Measurements from ENCODE around the gene LGALS3.

DNA sequence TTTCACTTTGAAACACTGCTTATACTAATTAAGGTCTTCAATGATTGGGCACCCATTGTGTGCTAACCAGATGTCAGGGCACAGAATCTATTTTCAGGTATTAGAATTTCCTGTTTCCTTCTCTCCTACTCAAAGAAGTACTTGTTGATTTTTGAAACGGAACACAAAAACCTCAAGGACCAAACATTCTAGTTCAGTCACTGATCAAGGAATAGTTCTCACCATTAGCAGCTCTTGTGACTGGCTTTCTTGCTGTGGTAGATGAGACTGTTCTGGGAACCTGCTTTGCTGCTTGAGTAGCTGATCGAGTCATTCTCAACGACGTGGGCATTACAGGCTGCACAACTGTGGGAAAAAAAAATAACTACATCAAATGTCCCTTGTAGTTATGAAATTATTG, 51.4 kb downstream of the LGALS3 start:
- no peak for TF ChIP-seq CTCF (IDR thresholded peaks at IDR 0.05; ENCODE audit: poor library complexity)
- no peak for TF ChIP-seq EZH2 (IDR thresholded peaks at IDR 0.05; ENCODE audit: borderline replicate concordance)
